PC-9 (cell line): ENCODE measurements around the gene FOXD1. TPM values are rescaled to one million over a fixed set of nuclear protein-coding genes. Genes with fewer than 3 reads are reported as not detected.

Source experiments
- BruUV-seq: library from RNA; stranded (reverse); fragments of 400-500 nt; replicated peaks from 2 replicates; lab custom pipeline; 2021; lab: Mats Ljungman, UMichigan
- CTCF ChIA-PET: fragments of 300-600 bp; sonication (Branson Sonifier 250); formaldehyde crosslinking; loops from one replicate; lab custom pipeline; 2022; ENCODE audit warnings: antibody characterized with exemption; lab: Charles Lee
- POLR2A ChIA-PET: fragments of 300-600 bp; sonication (Branson Sonifier 250); formaldehyde crosslinking; loops from one replicate; lab custom pipeline; 2022; ENCODE audit warnings: antibody characterized with exemption; ENCODE audit not compliant: unreplicated experiment; lab: Charles Lee
- DNase-seq, 2 experiments: peaks; one replicate each; pipeline versions ENCODE4 v3.0.0 to v3.0.0-alpha.2; 2015 to 2022; ENCODE audit warnings: mixed read lengths in 1 of 2
- H2AFZ ChIP-seq: fragments of 200-600 bp; sonication (generic); 2 replicates; pipeline ENCODE4 v1.8.1; 2017; ENCODE audit warnings: antibody characterized with exemption
- H3F3A ChIP-seq: fragments of 200-600 bp; sonication (generic); 2 replicates; pipeline ENCODE4 v1.8.1; 2017; ENCODE audit warnings: antibody characterized with exemption, mild to moderate bottlenecking, low read depth; ENCODE audit not compliant: insufficient read depth
- H3K27ac ChIP-seq: fragments of 200-600 bp; sonication (generic); 2 replicates; pipeline ENCODE4 v1.6.1; 2016; ENCODE audit warnings: mixed run types
- H3K27me3 ChIP-seq: fragments of 200-600 bp; sonication (generic); 2 replicates; pipeline ENCODE4 v1.6.1; 2016; ENCODE audit warnings: low read depth, mixed run types; ENCODE audit not compliant: insufficient read depth
- H3K36me3 ChIP-seq: fragments of 200-600 bp; sonication (generic); 2 replicates; pipeline ENCODE4 v1.6.1; 2016; ENCODE audit warnings: low read depth, mixed run types
- H3K4me1 ChIP-seq: fragments of 200-600 bp; sonication (generic); replicated peaks from 2 replicates; pipeline ENCODE4 v1.6.1; 2016; ENCODE audit warnings: mixed run types; ENCODE audit not compliant: insufficient read depth
- H3K4me2 ChIP-seq: fragments of 200-600 bp; sonication (generic); 2 replicates; pipeline ENCODE4 v1.6.1; 2017; ENCODE audit warnings: mixed run types
- H3K4me3 ChIP-seq: fragments of 200-600 bp; sonication (generic); 2 replicates; pipeline ENCODE4 v1.6.1; 2016; ENCODE audit warnings: mixed run types
- H3K79me2 ChIP-seq: fragments of 200-600 bp; sonication (generic); 2 replicates; pipeline ENCODE4 v1.6.1; 2017; ENCODE audit warnings: low read depth, mixed run types
- H3K9me2 ChIP-seq: fragments of 200-600 bp; sonication (generic); 2 replicates; pipeline ENCODE4 v1.8.1; 2017; ENCODE audit warnings: mild to moderate bottlenecking; ENCODE audit not compliant: insufficient read depth
- H3K9me3 ChIP-seq: fragments of 200-600 bp; sonication (generic); 2 replicates; pipeline ENCODE4 v1.8.1; 2016; ENCODE audit warnings: low read depth; ENCODE audit not compliant: insufficient read depth
- H4K20me1 ChIP-seq: fragments of 200-600 bp; sonication (generic); 2 replicates; pipeline ENCODE4 v1.8.1; 2017; ENCODE audit not compliant: insufficient read depth
- EZH2 ChIP-seq: fragments of 200-600 bp; sonication (generic); IDR thresholded peaks from 2 replicates; pipeline ENCODE4 v1.8.0; 2017; ENCODE audit warnings: antibody characterized with exemption, low read depth
- intact Hi-C: fragments of 100-400 bp; cut with micrococcal nuclease; formaldehyde crosslinking; loops from one replicate; pipeline ENCODE4 v1.10.0; 2022; ENCODE audit not compliant: unreplicated experiment
- total RNA-seq: library from RNA; stranded (reverse); gene quantifications from 2 replicates; pipeline ENCODE4 v1.2.3, GENCODE V29; 2021
- TF ChIP-seq, protein P1 (sequence below): fragments of 200-600 bp; sonication (generic); conservative IDR thresholded peaks from 2 replicates; pipeline ENCODE4 v1.6.1; 2017; ENCODE audit warnings: mixed run types, antibody characterized with exemption, mild to moderate bottlenecking, moderate library complexity

FOXD1 gene
- total RNA-seq, 1 experiment from 2014 or later: 4.1 TPM

GRCh38 chr5:73435759-73436534, 12.6 kb downstream of the FOXD1 start:
- Histone ChIP-seq H3K4me3 (no peak overlapping the region), H3K27me3 (no peaks in the 10 kb centered on the region), H4K20me1 (no peaks in the 10 kb centered on the region), H3K4me1 (peaks cover 22% of the 10 kb centered on the region), H3K9me3 (no peaks in the 10 kb centered on the region), H3K36me3 (no peaks in the 10 kb centered on the region), H3F3A (0 out of 2 replicates have a peak, but pooled peaks cover 13% of the 10 kb centered on the region), H3K27ac (no peak overlapping the region), H3K79me2 (no peaks in the 10 kb centered on the region), H2AFZ (no peak overlapping the region), H3K9me2 (no peaks in the 10 kb centered on the region), H3K4me2 (no peak overlapping the region)
- TF ChIP-seq, protein P1, sequence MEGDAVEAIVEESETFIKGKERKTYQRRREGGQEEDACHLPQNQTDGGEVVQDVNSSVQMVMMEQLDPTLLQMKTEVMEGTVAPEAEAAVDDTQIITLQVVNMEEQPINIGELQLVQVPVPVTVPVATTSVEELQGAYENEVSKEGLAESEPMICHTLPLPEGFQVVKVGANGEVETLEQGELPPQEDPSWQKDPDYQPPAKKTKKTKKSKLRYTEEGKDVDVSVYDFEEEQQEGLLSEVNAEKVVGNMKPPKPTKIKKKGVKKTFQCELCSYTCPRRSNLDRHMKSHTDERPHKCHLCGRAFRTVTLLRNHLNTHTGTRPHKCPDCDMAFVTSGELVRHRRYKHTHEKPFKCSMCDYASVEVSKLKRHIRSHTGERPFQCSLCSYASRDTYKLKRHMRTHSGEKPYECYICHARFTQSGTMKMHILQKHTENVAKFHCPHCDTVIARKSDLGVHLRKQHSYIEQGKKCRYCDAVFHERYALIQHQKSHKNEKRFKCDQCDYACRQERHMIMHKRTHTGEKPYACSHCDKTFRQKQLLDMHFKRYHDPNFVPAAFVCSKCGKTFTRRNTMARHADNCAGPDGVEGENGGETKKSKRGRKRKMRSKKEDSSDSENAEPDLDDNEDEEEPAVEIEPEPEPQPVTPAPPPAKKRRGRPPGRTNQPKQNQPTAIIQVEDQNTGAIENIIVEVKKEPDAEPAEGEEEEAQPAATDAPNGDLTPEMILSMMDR: no peak
- no peak for TF ChIP-seq EZH2
- no peak for DNase-seq
- BruUV-seq: no TSS peak
- ChIA-PET POLR2A (no interaction called here), CTCF (no interaction called here)
- intact Hi-C loops: no loop called here

DNA sequence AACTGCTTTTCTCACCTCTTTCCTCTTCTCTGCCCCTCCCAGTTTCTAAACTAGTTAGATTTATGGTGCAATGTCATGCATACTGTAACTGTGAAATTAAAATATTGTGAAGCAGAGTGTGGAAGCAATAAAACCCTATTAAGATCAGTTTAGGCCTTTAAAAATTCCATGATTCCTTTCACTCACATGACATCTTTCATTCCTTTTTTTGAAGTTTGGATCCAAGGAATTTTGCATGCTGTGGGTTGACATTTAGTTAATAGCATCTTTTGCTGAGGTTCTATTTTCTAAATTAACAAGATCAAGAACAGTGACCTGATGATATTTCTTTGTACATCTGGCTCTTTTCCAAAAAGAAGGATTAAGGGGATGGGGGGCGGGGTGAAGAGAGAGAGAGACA, 13.7 kb downstream of the FOXD1 start:
- no peaks in the 10 kb centered on the region for H3K79me2 ChIP-seq
- H3F3A ChIP-seq: 0 out of 2 replicates have a peak, but pooled peaks cover 13% of the 10 kb centered on the region
- no peaks in the 10 kb centered on the region for H3K9me2 ChIP-seq
- TF ChIP-seq EZH2: no peak
- TF ChIP-seq, protein P1: no peak
- H3K27ac ChIP-seq: peak overlapping the region; percentile 74
- H3K4me1 ChIP-seq: peaks cover 22% of the 10 kb centered on the region
- peak overlapping the region; percentile 60 for H3K4me2 ChIP-seq
- no TSS peak for BruUV-seq
- H3K9me3 ChIP-seq: no peaks in the 10 kb centered on the region
- H3K36me3 ChIP-seq: no peaks in the 10 kb centered on the region
- POLR2A ChIA-PET: no interaction called here
- intact Hi-C loops: no loop called here
- H3K27me3 ChIP-seq: no peaks in the 10 kb centered on the region
- H4K20me1 ChIP-seq: no peaks in the 10 kb centered on the region
- no peak for DNase-seq
- no peak overlapping the region for H3K4me3 ChIP-seq
- CTCF ChIA-PET: no interaction called here
- no peak overlapping the region for H2AFZ ChIP-seq

- intact Hi-C loops: no loop called here
- peak overlapping the region; percentile 46 for H2AFZ ChIP-seq
- DNase-seq: no peak
- H3K9me3 ChIP-seq: no peaks in the 10 kb centered on the region
- ChIA-PET POLR2A (interaction anchor here (0.5 kb wide), 1 partner anchor 119 kb away, joined by 15 read pairs; no protein-coding TSS in a partner anchor), CTCF (no interaction called here)
- BruUV-seq: no TSS peak
- TF ChIP-seq EZH2: no peak
- TF ChIP-seq, protein P1: peak; percentile 25; the same call in 1 of the 2 replicates
- no peak overlapping the region for H3K4me3 ChIP-seq
- no peaks in the 10 kb centered on the region for H3K9me2 ChIP-seq
- no peaks in the 10 kb centered on the region for H3K36me3 ChIP-seq
- peaks cover 22% of the 10 kb centered on the region for H3K4me1 ChIP-seq
- H3K79me2 ChIP-seq: no peaks in the 10 kb centered on the region
- H3K27ac ChIP-seq: peak overlapping the region; percentile 74
- 0 out of 2 replicates have a peak, but pooled peaks cover 13% of the 10 kb centered on the region for H3F3A ChIP-seq
- peak overlapping the region; percentile 60 for H3K4me2 ChIP-seq
- H4K20me1 ChIP-seq: no peaks in the 10 kb centered on the region
- H3K27me3 ChIP-seq: no peaks in the 10 kb centered on the region
Observed at GRCh38 chr5:73434461-73434860, 14.1 kb downstream of the FOXD1 start.
